ENCODE measurements around the gene REEP1. TPM values are rescaled to one million over a fixed set of nuclear protein-coding genes. Genes with fewer than 3 reads are reported as not detected.
"Not testable (repeated sequence)": the region's sequence is repeated elsewhere in the genome, so short reads cannot be mapped to it uniquely, and the experiment has no call there.

The REEP1 gene
- total RNA-seq, 2 experiments from 2014 or later = 0.11 TPM; not detected in 1

DNA sequence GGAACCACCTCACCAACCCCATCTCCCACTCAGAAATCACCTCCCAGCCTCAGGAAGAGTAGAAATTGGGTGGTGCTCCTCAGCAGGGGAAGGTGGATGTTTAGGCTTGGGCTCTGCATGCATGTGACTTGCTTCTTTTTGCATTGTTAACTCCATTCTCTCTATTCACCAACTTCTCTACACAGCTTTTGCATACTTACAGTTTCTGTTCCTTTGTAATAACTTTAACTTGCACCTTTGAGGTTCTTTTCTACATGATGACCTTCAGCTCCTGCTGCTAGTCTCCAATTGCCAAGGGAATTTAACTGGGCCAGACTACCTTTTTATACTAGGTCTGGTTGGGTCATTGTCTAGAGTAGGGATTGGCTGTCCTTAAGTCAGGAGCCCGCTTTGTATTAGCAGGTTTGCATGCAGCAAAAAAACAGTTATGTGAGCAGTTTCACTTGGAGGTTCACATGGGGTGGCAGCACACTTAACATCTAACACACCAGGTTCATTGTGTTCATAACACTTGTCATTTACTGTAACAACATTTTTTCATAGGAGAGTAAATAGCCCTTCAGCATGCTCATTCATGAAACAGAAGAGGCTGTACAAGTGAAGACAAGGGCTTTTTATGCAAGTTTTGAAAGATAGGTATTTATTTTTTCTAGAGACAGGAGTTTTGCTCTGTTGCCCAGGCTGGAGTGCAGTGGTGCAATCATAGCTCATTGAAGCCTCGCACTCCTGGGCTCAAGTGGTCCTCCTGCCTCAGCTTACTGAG lies 126.2 kb downstream of the REEP1 start:
- peaks cover 40% of the 10 kb centered on the region for H3K36me3 Mint-ChIP-seq
- no peak for ATAC-seq (ENCODE audit: low read depth)
- no peak overlapping the region for H3K27ac Mint-ChIP-seq
- no peak overlapping the region for H3K4me3 Mint-ChIP-seq
- POLR2A ChIA-PET = no interaction called here
- H3K9me3 Mint-ChIP-seq = no peaks in the 10 kb centered on the region
- peaks cover 6% of the 10 kb centered on the region for H3K4me1 Mint-ChIP-seq
- DNase-seq = no peak
- H3K27me3 Mint-ChIP-seq = no peaks in the 10 kb centered on the region

DNA sequence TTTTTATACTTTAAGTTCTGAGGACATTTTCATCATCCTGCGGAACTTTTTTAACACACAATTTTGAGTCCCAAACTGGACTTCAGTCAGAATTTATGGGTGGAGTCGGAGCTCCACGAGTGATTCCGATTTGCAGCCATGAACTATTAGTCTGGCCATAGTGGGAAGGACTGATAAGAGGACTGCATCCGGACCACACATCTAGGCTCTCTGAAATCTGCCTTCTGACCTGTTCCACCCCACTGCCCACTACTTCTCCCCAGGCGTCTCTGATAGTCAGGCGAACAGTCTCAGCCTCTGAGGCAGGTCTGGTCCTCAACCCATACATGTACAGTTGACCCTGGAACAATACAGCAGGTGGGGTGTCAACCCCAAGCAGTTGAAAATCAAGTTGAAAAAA lies 133.0 kb downstream of the REEP1 start:
- ATAC-seq (ENCODE audit: low read depth) (no peak), DNase-seq (no peak)
- Mint-ChIP-seq H3K9me3 (no peaks in the 10 kb centered on the region), H3K27me3 (no peaks in the 10 kb centered on the region), H3K36me3 (peaks cover 18% of the 10 kb centered on the region), H3K27ac (no peak overlapping the region), H3K4me3 (no peak overlapping the region), H3K4me1 (peaks cover 28% of the 10 kb centered on the region)
- POLR2A ChIA-PET = no interaction called here

DNA sequence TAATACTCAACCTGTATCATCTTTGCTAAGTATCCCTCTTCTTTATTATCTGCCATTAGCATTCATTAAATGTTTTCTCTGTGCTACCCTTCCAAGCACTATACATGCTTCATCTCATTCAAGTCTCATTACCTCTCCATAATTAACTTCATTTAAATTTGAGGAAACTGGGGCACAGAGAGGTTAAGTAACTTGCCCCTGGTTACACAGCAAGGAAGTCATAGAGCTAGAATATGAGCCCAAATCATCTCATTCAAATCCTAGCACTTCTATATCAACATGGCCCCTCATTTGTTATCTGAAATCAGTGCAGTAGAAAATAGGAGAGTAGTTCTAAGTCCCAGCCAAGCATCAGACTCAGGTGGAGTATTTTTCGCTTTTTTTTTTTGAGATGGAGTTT lies 133.8 kb downstream of the REEP1 start:
- Mint-ChIP-seq H3K36me3 (peaks cover 15% of the 10 kb centered on the region), H3K4me3 (no peak overlapping the region), H3K27ac (no peak overlapping the region), H3K4me1 (peaks cover 27% of the 10 kb centered on the region), H3K9me3 (no peaks in the 10 kb centered on the region), H3K27me3 (no peaks in the 10 kb centered on the region)
- DNase-seq (no peak), ATAC-seq (ENCODE audit: low read depth) (no peak)
- POLR2A ChIA-PET = no interaction called here

DNA sequence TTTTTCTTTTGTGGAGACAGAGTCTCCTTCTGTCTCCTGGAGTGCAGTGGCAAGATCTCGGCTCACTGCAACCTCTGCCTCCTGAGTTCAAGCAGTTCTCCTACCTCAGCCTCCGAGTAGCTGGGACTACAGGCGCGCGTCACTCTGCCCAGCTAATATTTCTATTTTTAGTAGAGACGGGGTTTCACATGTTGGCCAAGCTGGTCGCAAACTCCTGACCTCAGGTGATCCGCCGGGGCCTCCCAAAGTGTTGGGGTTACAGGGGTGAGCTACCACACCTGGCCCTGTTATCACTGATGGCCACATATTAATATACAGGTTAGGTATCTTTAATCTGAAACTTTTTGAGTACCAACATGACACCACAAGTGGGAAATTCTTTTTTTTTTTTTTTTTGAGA lies 134.7 kb downstream of the REEP1 start:
- Mint-ChIP-seq H3K4me1 (peaks cover 28% of the 10 kb centered on the region), H3K36me3 (peaks cover 12% of the 10 kb centered on the region), H3K9me3 (no peaks in the 10 kb centered on the region), H3K4me3 (no peak overlapping the region), H3K27me3 (no peaks in the 10 kb centered on the region), H3K27ac (no peak overlapping the region)
- POLR2A ChIA-PET = no interaction called here
- DNase-seq (no peak), ATAC-seq (ENCODE audit: low read depth) (no peak)

DNA sequence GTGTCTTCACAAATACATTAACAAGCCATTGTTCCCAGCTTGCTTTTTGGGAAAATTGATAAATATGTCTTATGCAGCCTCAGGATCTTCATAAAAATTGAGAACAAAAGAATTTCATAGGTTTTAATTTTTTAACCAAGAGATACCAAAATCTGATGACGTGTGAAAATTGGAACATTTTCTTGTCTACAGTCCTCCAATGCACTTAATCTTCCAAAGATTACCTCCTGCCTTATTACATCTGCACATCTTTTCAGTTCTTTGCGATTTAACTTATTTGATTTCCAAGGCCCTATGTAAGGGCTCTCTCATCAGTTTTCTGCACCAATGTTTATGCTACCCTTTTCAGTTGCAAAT lies 135.1 kb downstream of the REEP1 start:
- H3K4me3 Mint-ChIP-seq = no peak overlapping the region
- DNase-seq = no peak
- peaks cover 28% of the 10 kb centered on the region for H3K4me1 Mint-ChIP-seq
- H3K27ac Mint-ChIP-seq = no peak overlapping the region
- peaks cover 12% of the 10 kb centered on the region for H3K36me3 Mint-ChIP-seq
- H3K27me3 Mint-ChIP-seq = no peaks in the 10 kb centered on the region
- no peaks in the 10 kb centered on the region for H3K9me3 Mint-ChIP-seq
- POLR2A ChIA-PET = no interaction called here
- no peak for ATAC-seq (ENCODE audit: low read depth)

DNA sequence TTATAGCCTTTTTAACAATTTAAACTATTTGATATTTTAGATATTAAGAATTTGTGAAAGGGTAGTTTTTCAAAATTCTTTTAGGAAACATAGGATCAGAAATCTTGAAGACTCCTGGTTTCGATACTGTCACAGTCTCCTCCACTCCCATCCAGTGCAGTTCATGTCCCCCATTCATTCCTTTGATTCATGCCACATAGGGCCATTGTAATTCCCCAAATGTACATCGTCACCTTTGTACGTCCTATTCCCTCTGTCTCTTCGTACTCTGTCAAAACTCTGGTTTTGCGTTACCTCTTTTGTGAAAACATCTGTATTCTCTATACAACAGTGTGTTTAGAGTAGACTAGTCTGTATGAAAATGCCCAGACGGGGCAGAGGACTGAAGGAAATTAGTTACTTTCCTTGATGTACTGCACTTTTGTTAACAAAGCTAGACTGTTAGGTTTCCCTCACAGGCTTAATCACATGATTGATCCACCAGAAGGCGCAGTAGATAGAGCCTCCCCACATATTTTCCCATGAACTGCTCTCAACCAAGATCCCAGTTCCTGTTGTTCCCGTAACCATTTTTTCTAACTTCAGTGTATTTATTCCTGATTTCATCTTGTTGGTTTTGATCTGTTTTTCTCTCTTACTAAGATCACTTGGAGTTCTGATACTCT lies 135.6 kb downstream of the REEP1 start:
- no peak for DNase-seq
- no peak for ATAC-seq (ENCODE audit: low read depth)
- no peaks in the 10 kb centered on the region for H3K9me3 Mint-ChIP-seq
- H3K27me3 Mint-ChIP-seq = no peaks in the 10 kb centered on the region
- H3K36me3 Mint-ChIP-seq = peaks cover 8% of the 10 kb centered on the region
- H3K27ac Mint-ChIP-seq = no peak overlapping the region
- peak overlapping the region; percentile 42 for H3K4me3 Mint-ChIP-seq
- H3K4me1 Mint-ChIP-seq = peaks cover 32% of the 10 kb centered on the region
- POLR2A ChIA-PET = no interaction called here

DNA sequence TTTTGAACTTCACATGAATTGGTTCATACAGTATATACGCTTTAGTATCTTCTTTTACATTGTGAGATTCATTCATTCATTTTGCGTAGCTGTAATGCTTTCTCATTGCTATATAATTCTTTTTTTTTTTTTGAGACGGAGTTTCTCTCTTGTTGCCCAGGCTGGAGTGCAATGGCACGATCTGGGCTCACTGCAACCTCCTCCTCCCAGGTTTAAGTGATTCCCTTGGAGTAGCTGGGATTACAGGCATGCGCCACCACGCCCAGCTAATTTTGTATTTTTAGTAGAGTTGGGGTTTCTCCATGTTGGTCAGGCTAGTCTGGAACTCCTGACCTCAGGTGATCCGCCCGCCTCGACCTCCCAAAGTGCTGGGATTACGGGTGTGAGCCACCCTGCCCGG lies 136.9 kb downstream of the REEP1 start:
- H3K27me3 Mint-ChIP-seq; H3K36me3 Mint-ChIP-seq; H3K9me3 Mint-ChIP-seq; ATAC-seq (ENCODE audit: low read depth); DNase-seq: not testable (repeated sequence)
- POLR2A ChIA-PET = interaction anchor here (0.6 to 3.2 kb wide), 4 partner anchors 14 to 586 kb away, joined by 3 to 13 read pairs (median 6); partner anchors contain the start of gene KDM3A
- Mint-ChIP-seq H3K4me1 (peaks cover 37% of the 10 kb centered on the region), H3K4me3 (peak overlapping the region; percentile 99), H3K27ac (peak overlapping the region; percentile 65)

DNA sequence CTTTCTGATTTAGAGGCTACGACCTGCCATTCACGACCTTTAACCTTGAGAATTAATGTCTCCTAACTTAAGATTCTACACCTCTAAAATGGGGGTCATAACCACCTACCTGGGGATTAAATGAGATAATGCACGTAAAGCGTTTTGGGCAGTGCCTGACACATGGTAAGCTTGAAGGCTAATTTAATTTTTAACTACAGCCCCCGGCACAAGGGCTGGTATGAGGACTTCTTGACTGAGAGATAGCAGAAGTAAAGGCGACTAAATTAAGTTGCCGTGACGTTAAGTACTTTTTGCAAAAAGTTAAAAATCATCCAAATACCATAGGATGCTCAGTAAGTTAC lies 137.6 kb downstream of the REEP1 start:
- DNase-seq (no peak), ATAC-seq (ENCODE audit: low read depth) (no peak)
- POLR2A ChIA-PET = interaction anchor here (0.6 to 3.2 kb wide), 5 partner anchors 14 to 587 kb away, joined by 3 to 13 read pairs (median 5); partner anchors contain the start of genes KDM3A, POLR1A and PTCD3
- H3K27ac Mint-ChIP-seq = peak overlapping the region; percentile 99
- peaks cover 7% of the 10 kb centered on the region for H3K36me3 Mint-ChIP-seq
- H3K9me3 Mint-ChIP-seq = no peaks in the 10 kb centered on the region
- no peaks in the 10 kb centered on the region for H3K27me3 Mint-ChIP-seq
- H3K4me1 Mint-ChIP-seq = peaks cover 37% of the 10 kb centered on the region
- H3K4me3 Mint-ChIP-seq = peak overlapping the region; percentile 99

DNA sequence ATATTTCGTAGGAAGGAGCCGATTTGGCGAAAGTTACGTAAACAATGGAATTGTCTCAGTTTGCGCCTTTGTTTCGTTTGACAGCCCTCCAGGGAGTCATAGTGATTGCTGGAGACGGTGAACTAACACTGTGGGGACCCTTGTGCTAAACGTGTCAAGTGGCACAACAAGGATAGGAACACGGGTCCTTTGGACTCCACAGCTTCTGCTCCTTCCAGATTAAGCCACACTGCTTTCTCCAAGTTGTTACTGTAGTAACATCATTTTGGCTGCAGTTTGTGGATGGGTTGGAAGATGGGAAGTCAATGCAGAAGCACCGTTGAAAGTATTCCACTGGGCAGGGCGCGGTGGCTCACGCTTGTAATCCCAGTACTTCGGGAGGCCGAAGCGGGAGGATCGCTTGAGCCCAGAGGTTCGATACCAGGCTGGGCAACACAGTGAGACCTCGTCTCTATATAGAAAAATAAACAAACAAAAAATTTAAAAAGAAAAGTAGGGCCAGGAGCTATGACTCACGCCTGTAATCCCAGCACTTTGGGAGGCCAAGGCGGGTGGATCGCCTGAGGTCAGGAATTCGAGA lies 141.5 kb downstream of the REEP1 start:
- peak overlapping the region; percentile 96 for H3K4me3 Mint-ChIP-seq
- DNase-seq = no peak

DNA sequence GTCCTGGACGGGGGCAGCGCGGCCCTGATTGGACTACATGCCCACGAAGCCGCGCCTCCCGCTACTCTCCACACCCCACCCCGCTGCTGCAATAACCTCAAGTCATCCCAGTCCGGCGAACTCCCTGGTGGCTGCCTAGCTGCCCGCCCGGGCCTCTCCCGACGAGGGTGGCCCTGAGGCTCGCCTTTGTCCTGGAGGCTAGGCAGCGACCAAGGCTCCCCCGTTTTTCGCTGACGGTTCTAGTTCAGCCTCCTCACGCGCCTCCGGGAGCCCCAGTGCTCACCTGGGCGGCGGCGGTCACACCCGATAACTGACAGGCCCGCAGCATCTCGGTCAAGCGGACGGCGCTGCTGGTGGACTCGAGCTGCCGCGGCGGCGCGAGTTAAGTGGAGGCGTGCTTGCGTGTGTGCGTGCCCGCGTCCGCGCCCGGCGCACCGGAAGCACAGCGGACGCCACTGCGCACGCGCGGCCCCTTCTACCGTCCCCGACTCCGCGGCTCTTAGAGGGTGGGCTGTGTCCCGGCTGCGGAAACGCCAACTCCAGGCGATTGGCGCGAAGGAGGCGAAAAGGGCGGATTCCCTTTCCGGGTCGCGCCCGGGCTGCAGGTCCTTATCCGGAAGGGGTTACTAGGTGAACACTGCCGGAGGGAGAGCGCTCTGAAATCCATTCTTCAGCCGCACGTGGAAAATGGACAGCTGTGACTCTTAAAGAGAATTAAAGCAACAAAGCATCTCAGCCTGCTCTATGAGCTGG lies 142.2 kb downstream of the REEP1 start, which contains the start of gene IMMT:
Gene IMMT, minus strand, starts transcription at position 408 of the 753 bp plus-strand sequence. Its CDS starts 80 bp downstream, at position 328.
- no peaks in the 10 kb centered on the region for H3K27me3 Mint-ChIP-seq
- peaks cover 35% of the 10 kb centered on the region for H3K4me1 Mint-ChIP-seq
- POLR2A ChIA-PET = interaction anchor here (0.7 to 3.2 kb wide), 9 partner anchors 10 to 1297 kb away, joined by 3 to 38 read pairs (median 4); partner anchors contain the start of genes KDM3A, POLR1A and PTCD3
- peak within 1 kb of the TSS; percentile 82 for H3K27ac Mint-ChIP-seq
- peak within 1 kb of the TSS; percentile 96 for H3K4me3 Mint-ChIP-seq
- no peaks in the 10 kb centered on the region for H3K9me3 Mint-ChIP-seq
- ATAC-seq (ENCODE audit: low read depth) = peak; percentile 93
- DNase-seq = peak; percentile 96
- peaks cover 20% of the 10 kb centered on the region for H3K36me3 Mint-ChIP-seq

More for the DNA sequence above, 141.5 kb downstream of the REEP1 start:
- POLR2A ChIA-PET = interaction anchor here (1.1 to 3.2 kb wide), 6 partner anchors 11 to 1298 kb away, joined by 3 to 38 read pairs (median 6); partner anchors contain the start of genes KDM3A, POLR1A and PTCD3
- Mint-ChIP-seq H3K27ac (peak overlapping the region; percentile 82), H3K27me3 (no peaks in the 10 kb centered on the region), H3K9me3 (no peaks in the 10 kb centered on the region), H3K4me1 (peaks cover 33% of the 10 kb centered on the region), H3K36me3 (peaks cover 14% of the 10 kb centered on the region)
- ATAC-seq (ENCODE audit: low read depth) = no peak

DNA sequence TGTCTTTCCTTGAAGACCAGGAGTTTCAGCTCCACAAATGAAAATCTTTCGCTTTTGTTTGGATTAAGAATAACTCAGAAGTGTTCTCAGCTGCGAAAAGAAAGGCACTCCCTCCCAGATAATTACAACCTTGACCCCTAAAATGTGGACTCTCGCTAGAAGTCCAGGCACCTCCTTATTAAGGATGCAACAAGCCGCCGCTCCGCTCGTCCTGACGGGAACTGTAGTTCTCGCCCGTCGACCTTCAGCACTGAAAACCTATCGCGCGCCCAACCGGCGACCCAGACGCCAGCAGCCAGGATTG lies 142.7 kb downstream of the REEP1 start:
- Mint-ChIP-seq H3K36me3 (peaks cover 24% of the 10 kb centered on the region), H3K9me3 (no peaks in the 10 kb centered on the region), H3K4me3 (peak overlapping the region; percentile 96), H3K27ac (peak overlapping the region; percentile 82), H3K27me3 (no peaks in the 10 kb centered on the region), H3K4me1 (peaks cover 38% of the 10 kb centered on the region)
- no peak for ATAC-seq (ENCODE audit: low read depth)
- POLR2A ChIA-PET = interaction anchor here (0.6 to 3.2 kb wide), 7 partner anchors 10 to 871 kb away, joined by 3 to 38 read pairs (median 4); partner anchors contain the start of genes KDM3A, POLR1A and PTCD3
- DNase-seq = no peak

DNA sequence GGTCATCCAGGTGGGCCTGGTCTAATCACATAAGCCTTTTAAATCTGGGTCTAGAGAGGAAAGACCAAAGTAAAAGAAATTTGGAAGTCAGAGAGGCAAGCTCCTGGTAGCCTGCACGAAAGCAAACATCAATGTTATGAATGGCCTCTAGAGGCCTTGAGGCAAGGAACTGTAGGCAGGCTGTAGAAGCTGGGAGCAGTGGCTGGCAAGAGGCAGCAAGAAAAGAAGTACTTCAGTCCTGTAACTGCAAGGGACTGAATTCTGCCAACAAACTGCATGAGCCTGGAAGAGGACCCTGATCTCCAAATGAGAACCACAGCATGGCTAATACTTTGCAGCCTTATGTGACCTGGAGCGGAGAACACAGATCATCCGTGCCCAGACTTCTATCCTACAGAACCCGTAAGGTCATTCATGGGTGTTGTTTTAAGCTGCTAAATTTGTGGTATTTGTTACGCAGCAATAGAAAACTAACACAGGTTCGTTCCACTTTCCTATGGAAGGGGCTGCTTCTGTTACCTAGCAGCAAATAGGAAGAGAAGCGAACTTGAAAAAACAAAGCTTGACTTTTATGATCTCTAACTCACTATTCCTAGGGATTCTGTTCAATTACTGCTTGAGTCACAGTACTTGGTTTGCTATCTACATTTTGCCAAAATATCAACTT lies 143.4 kb downstream of the REEP1 start:
- Mint-ChIP-seq H3K4me3 (peak overlapping the region; percentile 96), H3K4me1 (peaks cover 43% of the 10 kb centered on the region), H3K27me3 (no peaks in the 10 kb centered on the region), H3K27ac (peak overlapping the region; percentile 82), H3K36me3 (peaks cover 25% of the 10 kb centered on the region), H3K9me3 (no peaks in the 10 kb centered on the region)
- DNase-seq (no peak), ATAC-seq (ENCODE audit: low read depth) (no peak)
- POLR2A ChIA-PET = interaction anchor here (0.6 to 3.2 kb wide), 5 partner anchors 9 to 870 kb away, joined by 3 to 38 read pairs (median 5); partner anchors contain the start of genes KDM3A, POLR1A and PTCD3
